Activated CD8-positive, alpha-beta T cell treated with anti-CD3 and anti-CD28 coated beads for 36 hours (primary cell): Measurements from ENCODE around the gene TYW5. TPM values are rescaled to one million over a fixed set of nuclear protein-coding genes. Genes with fewer than 3 reads are reported as not detected.
A peak's percentile ranks its signal among the peaks of the same experiment; 100 is the strongest.

Experiments used
- ATAC-seq: fragments of 200-7000 bp; cut with Tn5 transposase; one replicate; pipeline ENCODE4 v1.10.0; 2021; ENCODE audit warnings: mild to moderate bottlenecking, moderate library complexity
- CTCF ChIA-PET: fragments of 350-600 bp; sonication (Branson Sonifier 250); formaldehyde crosslinking; loops from one replicate; lab custom pipeline; 2021; ENCODE audit warnings: antibody characterized with exemption; lab: Charles Lee
- POLR2A ChIA-PET: fragments of 350-600 bp; sonication (Branson Sonifier 250); formaldehyde crosslinking; loops from one replicate; lab custom pipeline; 2021; ENCODE audit warnings: antibody characterized with exemption; lab: Charles Lee
- DNase-seq: peaks from one replicate; pipeline ENCODE4 v3.0.0-alpha.2; 2020
- H3K27ac Mint-ChIP-seq: one replicate; pipeline ENCODE4 v1.8.0; 2021; ENCODE audit warnings: mild to moderate bottlenecking, mixed read lengths
- H3K27me3 Mint-ChIP-seq: one replicate; pipeline ENCODE4 v1.8.0; 2021; ENCODE audit warnings: mixed read lengths
- H3K36me3 Mint-ChIP-seq: one replicate; pipeline ENCODE4 v1.8.0; 2021; ENCODE audit warnings: low read depth, mixed read lengths
- H3K4me1 Mint-ChIP-seq: one replicate; pipeline ENCODE4 v1.8.0; 2021; ENCODE audit warnings: low read depth, mixed read lengths
- H3K4me3 Mint-ChIP-seq: one replicate; pipeline ENCODE4 v1.8.0; 2021; ENCODE audit warnings: mild to moderate bottlenecking, moderate library complexity, mixed read lengths
- H3K9me3 Mint-ChIP-seq: one replicate; pipeline ENCODE4 v1.8.0; 2021; ENCODE audit warnings: mixed read lengths
- CTCF ChIP-seq: fragments of 200-600 bp; IDR thresholded peaks from one replicate; pipeline ENCODE4 v1.8.0; 2022; ENCODE audit warnings: antibody characterized with exemption, mild to moderate bottlenecking
- intact Hi-C: fragments of 100-400 bp; cut with micrococcal nuclease; formaldehyde crosslinking; loops from one replicate; pipeline ENCODE4 v1.10.0; 2022
- total RNA-seq, 2 experiments: library from RNA; stranded (reverse); gene quantifications; one replicate each; pipeline ENCODE4 v1.2.3, GENCODE V29; 2021

TYW5 gene
- total RNA-seq, 2 experiments from 2014 or later, result 8.3 to 8.4 TPM

- intact Hi-C loops, result loop anchor here (5.0 kb wide), 1 partner anchor 47 kb away; the partner anchor contains the start of genes MAIP1 and TYW5
Observed at GRCh38 chr2:199910338-199911051, 44.8 kb downstream of the TYW5 start.

DNA sequence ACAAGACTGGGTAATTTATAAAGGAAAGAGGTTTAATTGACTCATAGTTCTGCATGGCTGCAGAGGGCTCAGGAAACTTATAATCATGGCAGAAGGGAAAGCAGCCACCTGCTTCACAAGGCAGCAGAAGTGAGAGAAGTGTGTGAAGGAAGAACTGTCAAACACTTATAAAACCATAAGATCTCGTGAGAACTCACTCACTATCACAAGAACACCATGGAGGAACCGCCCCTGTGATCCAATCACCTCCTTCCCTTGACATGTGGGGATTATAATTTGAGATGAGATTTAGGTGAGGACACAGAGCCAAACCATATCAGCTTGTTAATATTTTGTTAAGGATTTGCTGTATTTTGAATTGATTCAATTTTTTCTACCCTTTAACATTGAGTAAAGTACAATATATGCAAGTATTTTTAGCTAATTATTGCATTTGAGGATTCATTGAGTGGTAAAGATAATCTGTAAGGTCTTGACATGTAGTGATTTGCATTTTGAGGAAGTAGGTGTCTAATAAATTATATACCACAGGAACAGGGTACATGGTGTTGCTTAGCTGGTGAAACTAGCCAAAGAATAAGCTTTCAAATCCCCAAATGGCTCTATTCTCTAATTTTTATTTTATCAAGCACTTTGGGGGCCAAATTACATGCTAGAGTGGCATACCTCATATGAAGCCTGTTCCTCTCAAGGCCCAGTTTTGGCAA, 48.1 kb downstream of the TYW5 start:
- peaks cover 24% of the 10 kb centered on the region for H3K27me3 Mint-ChIP-seq
- no peak overlapping the region for H3K27ac Mint-ChIP-seq
- no peaks in the 10 kb centered on the region for H3K36me3 Mint-ChIP-seq
- intact Hi-C loops, result no loop called here
- ChIA-PET POLR2A (interaction anchor here (0.5 kb wide), 1 partner anchor 1422 kb away, joined by 3 read pairs; no protein-coding TSS in a partner anchor), CTCF (no interaction called here)
- no peak for TF ChIP-seq CTCF
- ATAC-seq (no peak), DNase-seq (no peak)
- H3K4me1 Mint-ChIP-seq, result peaks cover 4% of the 10 kb centered on the region
- H3K9me3 Mint-ChIP-seq, result no peaks in the 10 kb centered on the region
- no peak overlapping the region for H3K4me3 Mint-ChIP-seq

More at GRCh38 chr2:199910338-199911051, 44.8 kb downstream of the TYW5 start:
- Mint-ChIP-seq H3K4me3 (peak overlapping the region; percentile 94), H3K27me3 (peaks cover 10% of the 10 kb centered on the region), H3K9me3 (no peaks in the 10 kb centered on the region), H3K4me1 (peaks cover 19% of the 10 kb centered on the region), H3K27ac (peak overlapping the region; percentile 91), H3K36me3 (peaks cover 10% of the 10 kb centered on the region)
- ATAC-seq (no peak), DNase-seq (no peak)
- POLR2A ChIA-PET, result interaction anchor here (0.6 to 1.5 kb wide), 2 partner anchors 60 to 1440 kb away, joined by 3 to 5 read pairs; no protein-coding TSS in a partner anchor
- CTCF ChIA-PET, result interaction anchor here (1.2 to 1.9 kb wide), 4 partner anchors 12 to 33 kb away, joined by 3 to 6 read pairs (median 4); no protein-coding TSS in a partner anchor
- TF ChIP-seq CTCF, result no peak

DNA sequence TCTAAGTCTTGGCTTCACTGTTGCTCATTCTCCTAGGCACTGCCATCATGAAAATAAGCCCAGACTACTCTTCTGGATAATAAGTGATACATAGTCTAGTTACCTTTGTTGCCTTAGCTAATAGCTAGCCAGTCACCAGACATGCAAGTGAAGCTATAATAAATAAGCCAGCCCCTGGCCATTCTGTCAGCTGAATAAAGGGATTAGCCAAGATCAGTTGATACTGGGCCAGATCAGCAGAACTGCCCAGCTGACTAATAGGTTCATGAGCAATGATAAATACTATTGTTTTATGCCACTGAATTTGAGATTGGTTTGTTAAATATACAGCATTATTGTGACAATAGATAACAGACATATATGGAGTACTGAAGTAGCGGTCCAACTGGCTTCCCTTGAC, 52.2 kb downstream of the TYW5 start:
- DNase-seq (no peak), ATAC-seq (no peak)
- ChIA-PET POLR2A (no interaction called here), CTCF (no interaction called here)
- intact Hi-C loops, result no loop called here
- no peak for TF ChIP-seq CTCF
- H3K36me3 Mint-ChIP-seq, result no peaks in the 10 kb centered on the region
- no peaks in the 10 kb centered on the region for H3K9me3 Mint-ChIP-seq
- H3K4me3 Mint-ChIP-seq, result no peak overlapping the region
- no peaks in the 10 kb centered on the region for H3K4me1 Mint-ChIP-seq
- H3K27me3 Mint-ChIP-seq, result peaks cover 26% of the 10 kb centered on the region
- H3K27ac Mint-ChIP-seq, result no peak overlapping the region

GRCh38 chr2:199902486-199903110, 52.7 kb downstream of the TYW5 start:
- no peaks in the 10 kb centered on the region for H3K4me1 Mint-ChIP-seq
- POLR2A ChIA-PET, result interaction anchor here (0.6 kb wide), 1 partner anchor 1486 kb away, joined by 4 read pairs; no protein-coding TSS in a partner anchor

More at GRCh38 chr2:199902486-199903110, 52.7 kb downstream of the TYW5 start:
- CTCF ChIA-PET, result no interaction called here
- Mint-ChIP-seq H3K27me3 (peaks cover 26% of the 10 kb centered on the region), H3K27ac (no peak overlapping the region), H3K4me3 (no peak overlapping the region), H3K9me3 (no peaks in the 10 kb centered on the region), H3K36me3 (no peaks in the 10 kb centered on the region)
- no peak for DNase-seq
- no peak for TF ChIP-seq CTCF
- no peak for ATAC-seq
- intact Hi-C loops, result no loop called here
